ENCODE data around the gene C2CD2. TPM values are rescaled to one million over a fixed set of nuclear protein-coding genes. Genes with fewer than 3 reads are reported as not detected.

C2CD2 gene
- total and polyA plus RNA-seq, 2 of the 8 experiments (the other 6 are each of a cell fraction or from before 2014, with no cell fraction given), result 10.4 to 13.0 TPM

DNA sequence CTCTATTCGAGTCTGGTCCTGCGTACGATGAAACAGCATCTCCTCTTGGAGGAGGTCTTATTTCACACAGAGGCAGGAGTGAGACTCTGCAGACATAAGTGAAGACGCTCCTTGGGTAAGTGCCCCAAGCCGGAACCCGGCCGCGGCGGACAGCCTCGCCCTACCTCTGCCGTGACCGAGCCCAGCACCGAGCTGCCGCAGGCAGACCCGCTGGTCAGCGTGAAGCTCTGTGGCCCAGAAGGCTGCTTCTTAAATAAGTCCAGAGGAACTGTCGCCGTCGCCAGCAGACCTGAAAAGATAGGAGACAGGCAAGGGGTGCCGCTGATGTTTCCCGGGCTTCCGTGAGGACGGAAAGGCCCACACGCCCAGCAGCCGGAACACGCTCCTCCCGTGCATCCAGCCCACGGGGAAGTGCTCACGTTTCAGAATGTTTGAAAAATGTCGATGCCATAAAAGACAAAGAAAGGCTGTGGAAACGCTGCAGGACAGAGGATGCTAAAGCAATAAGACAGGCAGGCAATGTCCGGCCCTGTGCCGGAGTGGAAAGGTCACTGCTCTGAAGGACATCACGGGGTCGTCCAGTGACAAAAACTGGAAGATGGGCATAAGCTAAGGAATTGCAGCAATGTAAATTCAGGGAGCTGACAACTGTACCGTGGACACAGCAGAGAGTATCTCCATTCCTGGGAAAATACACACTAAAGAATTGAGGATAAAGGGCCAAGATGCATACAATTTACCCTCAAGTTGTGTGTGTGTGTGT is 46.1 kb downstream of the C2CD2 start (continued):
- TF ChIP-seq, protein P1, sequence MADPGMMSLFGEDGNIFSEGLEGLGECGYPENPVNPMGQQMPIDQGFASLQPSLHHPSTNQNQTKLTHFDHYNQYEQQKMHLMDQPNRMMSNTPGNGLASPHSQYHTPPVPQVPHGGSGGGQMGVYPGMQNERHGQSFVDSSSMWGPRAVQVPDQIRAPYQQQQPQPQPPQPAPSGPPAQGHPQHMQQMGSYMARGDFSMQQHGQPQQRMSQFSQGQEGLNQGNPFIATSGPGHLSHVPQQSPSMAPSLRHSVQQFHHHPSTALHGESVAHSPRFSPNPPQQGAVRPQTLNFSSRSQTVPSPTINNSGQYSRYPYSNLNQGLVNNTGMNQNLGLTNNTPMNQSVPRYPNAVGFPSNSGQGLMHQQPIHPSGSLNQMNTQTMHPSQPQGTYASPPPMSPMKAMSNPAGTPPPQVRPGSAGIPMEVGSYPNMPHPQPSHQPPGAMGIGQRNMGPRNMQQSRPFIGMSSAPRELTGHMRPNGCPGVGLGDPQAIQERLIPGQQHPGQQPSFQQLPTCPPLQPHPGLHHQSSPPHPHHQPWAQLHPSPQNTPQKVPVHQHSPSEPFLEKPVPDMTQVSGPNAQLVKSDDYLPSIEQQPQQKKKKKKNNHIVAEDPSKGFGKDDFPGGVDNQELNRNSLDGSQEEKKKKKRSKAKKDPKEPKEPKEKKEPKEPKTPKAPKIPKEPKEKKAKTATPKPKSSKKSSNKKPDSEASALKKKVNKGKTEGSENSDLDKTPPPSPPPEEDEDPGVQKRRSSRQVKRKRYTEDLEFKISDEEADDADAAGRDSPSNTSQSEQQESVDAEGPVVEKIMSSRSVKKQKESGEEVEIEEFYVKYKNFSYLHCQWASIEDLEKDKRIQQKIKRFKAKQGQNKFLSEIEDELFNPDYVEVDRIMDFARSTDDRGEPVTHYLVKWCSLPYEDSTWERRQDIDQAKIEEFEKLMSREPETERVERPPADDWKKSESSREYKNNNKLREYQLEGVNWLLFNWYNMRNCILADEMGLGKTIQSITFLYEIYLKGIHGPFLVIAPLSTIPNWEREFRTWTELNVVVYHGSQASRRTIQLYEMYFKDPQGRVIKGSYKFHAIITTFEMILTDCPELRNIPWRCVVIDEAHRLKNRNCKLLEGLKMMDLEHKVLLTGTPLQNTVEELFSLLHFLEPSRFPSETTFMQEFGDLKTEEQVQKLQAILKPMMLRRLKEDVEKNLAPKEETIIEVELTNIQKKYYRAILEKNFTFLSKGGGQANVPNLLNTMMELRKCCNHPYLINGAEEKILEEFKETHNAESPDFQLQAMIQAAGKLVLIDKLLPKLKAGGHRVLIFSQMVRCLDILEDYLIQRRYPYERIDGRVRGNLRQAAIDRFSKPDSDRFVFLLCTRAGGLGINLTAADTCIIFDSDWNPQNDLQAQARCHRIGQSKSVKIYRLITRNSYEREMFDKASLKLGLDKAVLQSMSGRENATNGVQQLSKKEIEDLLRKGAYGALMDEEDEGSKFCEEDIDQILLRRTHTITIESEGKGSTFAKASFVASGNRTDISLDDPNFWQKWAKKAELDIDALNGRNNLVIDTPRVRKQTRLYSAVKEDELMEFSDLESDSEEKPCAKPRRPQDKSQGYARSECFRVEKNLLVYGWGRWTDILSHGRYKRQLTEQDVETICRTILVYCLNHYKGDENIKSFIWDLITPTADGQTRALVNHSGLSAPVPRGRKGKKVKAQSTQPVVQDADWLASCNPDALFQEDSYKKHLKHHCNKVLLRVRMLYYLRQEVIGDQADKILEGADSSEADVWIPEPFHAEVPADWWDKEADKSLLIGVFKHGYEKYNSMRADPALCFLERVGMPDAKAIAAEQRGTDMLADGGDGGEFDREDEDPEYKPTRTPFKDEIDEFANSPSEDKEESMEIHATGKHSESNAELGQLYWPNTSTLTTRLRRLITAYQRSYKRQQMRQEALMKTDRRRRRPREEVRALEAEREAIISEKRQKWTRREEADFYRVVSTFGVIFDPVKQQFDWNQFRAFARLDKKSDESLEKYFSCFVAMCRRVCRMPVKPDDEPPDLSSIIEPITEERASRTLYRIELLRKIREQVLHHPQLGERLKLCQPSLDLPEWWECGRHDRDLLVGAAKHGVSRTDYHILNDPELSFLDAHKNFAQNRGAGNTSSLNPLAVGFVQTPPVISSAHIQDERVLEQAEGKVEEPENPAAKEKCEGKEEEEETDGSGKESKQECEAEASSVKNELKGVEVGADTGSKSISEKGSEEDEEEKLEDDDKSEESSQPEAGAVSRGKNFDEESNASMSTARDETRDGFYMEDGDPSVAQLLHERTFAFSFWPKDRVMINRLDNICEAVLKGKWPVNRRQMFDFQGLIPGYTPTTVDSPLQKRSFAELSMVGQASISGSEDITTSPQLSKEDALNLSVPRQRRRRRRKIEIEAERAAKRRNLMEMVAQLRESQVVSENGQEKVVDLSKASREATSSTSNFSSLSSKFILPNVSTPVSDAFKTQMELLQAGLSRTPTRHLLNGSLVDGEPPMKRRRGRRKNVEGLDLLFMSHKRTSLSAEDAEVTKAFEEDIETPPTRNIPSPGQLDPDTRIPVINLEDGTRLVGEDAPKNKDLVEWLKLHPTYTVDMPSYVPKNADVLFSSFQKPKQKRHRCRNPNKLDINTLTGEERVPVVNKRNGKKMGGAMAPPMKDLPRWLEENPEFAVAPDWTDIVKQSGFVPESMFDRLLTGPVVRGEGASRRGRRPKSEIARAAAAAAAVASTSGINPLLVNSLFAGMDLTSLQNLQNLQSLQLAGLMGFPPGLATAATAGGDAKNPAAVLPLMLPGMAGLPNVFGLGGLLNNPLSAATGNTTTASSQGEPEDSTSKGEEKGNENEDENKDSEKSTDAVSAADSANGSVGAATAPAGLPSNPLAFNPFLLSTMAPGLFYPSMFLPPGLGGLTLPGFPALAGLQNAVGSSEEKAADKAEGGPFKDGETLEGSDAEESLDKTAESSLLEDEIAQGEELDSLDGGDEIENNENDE (IDR thresholded peaks at IDR 0.05; ENCODE audit: insufficient replicate concordance, low read length), result no peak
- no peak for TF ChIP-seq SIX5 (IDR thresholded peaks at IDR 0.05; ENCODE audit: low read depth, low read length)
- TF ChIP-seq, protein P2, sequence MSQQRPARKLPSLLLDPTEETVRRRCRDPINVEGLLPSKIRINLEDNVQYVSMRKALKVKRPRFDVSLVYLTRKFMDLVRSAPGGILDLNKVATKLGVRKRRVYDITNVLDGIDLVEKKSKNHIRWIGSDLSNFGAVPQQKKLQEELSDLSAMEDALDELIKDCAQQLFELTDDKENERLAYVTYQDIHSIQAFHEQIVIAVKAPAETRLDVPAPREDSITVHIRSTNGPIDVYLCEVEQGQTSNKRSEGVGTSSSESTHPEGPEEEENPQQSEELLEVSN (IDR thresholded peaks at IDR 0.05), result no peak
- TF ChIP-seq, protein P3, sequence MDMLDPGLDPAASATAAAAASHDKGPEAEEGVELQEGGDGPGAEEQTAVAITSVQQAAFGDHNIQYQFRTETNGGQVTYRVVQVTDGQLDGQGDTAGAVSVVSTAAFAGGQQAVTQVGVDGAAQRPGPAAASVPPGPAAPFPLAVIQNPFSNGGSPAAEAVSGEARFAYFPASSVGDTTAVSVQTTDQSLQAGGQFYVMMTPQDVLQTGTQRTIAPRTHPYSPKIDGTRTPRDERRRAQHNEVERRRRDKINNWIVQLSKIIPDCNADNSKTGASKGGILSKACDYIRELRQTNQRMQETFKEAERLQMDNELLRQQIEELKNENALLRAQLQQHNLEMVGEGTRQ (IDR thresholded peaks at IDR 0.05; ENCODE audit: low read length), result no peak
- TF ChIP-seq EZH2 (IDR thresholded peaks at IDR 0.05; ENCODE audit: low read depth, low read length, severe bottlenecking), result no peak
- no peak for TF ChIP-seq FOSL1 (IDR thresholded peaks at IDR 0.05; ENCODE audit: insufficient read depth, low read depth, low read length)
- TF ChIP-seq ZNF274 (IDR thresholded peaks at IDR 0.05; ENCODE audit: borderline replicate concordance, extremely low read depth, low read length), result no peak
- TF ChIP-seq ASH2L (IDR thresholded peaks at IDR 0.05; ENCODE audit: low read length), result no peak
